Thoracic aorta (tissue), 2 donors: ENCODE measurements around the gene DENND5A. TPM values are rescaled to one million over a fixed set of nuclear protein-coding genes. Genes with fewer than 3 reads are reported as not detected.

Experiments used
- ATAC-seq: fragments of 150-250 bp; one replicate; pipeline ENCODE4 v1.8.0; 2017; ENCODE audit warnings: low read depth; ENCODE audit not compliant: insufficient number of reproducible peaks, low FRiP score
- DNase-seq: peaks from one replicate; pipeline ENCODE4 v3.0.0-alpha.2; 2020; ENCODE audit warnings: low spot score
- H3K27ac ChIP-seq, 2 donors: fragments of 200-600 bp; sonication (generic); 1 replicate in 1 of 2; 2 replicates in 1 of 2; pipeline ENCODE4 v1.5.1; 2016; ENCODE audit warnings: mild to moderate bottlenecking in 2 of 2, moderate library complexity in 2 of 2
- H3K27me3 ChIP-seq: fragments of 200-600 bp; sonication (generic); replicated peaks from 2 replicates; pipeline ENCODE4 v1.6.0; 2016; ENCODE audit warnings: mild to moderate bottlenecking; ENCODE audit not compliant: insufficient read depth
- H3K36me3 ChIP-seq: fragments of 200-600 bp; sonication (generic); one replicate; pipeline ENCODE4 v1.5.1; 2016
- H3K4me1 ChIP-seq, 2 donors: fragments of 200-600 bp; sonication (generic); 1 replicate in 1 of 2; 2 replicates in 1 of 2; pipeline versions ENCODE4 v1.5.1 to v1.6.0; 2016; ENCODE audit warnings: low read depth in 2 of 2, mild to moderate bottlenecking in 1 of 2; ENCODE audit not compliant: control insufficient read depth in 1 of 2
- H3K4me3 ChIP-seq: fragments of 200-600 bp; sonication (generic); 2 replicates; pipeline ENCODE4 v1.5.1; 2016; ENCODE audit warnings: mild to moderate bottlenecking
- H3K9me3 ChIP-seq: fragments of 200-600 bp; sonication (generic); 2 replicates; pipeline ENCODE4 v1.5.1; 2016
- CTCF ChIP-seq: fragments of 200-600 bp; sonication (generic); IDR thresholded peaks from one replicate; pipeline ENCODE4 v1.5.1; 2019; ENCODE audit warnings: antibody characterized with exemption
- total RNA-seq, 2 donors: library from RNA; depleted of rRNA; stranded (reverse); fragments of >200 nt; gene quantifications; one replicate each; pipeline versions ENCODE4 v1.1.0 to v1.2.3, GENCODE V29; 2016

The DENND5A gene
- total RNA-seq, 2 donors from 2014 or later: 169 to 178 TPM

- Histone ChIP-seq H3K27ac (no peak overlapping the region), H3K9me3 (no peaks in the 10 kb centered on the region), H3K27me3 (no peaks in the 10 kb centered on the region), H3K4me3 (no peak overlapping the region), H3K36me3 (peaks cover 43% of the 10 kb centered on the region), H3K4me1 (peaks cover 7 to 15% of the 10 kb centered on the region in 2 donors)
- no peak for TF ChIP-seq CTCF
- DNase-seq (no peak), ATAC-seq (no peak)
Measured at GRCh38 chr11:9143721-9144120, 121.4 kb downstream of the DENND5A start.

- peaks cover 12 to 25% of the 10 kb centered on the region in 2 donors for H3K4me1 ChIP-seq
- no peak overlapping the region for H3K27ac ChIP-seq
- peaks cover 39% of the 10 kb centered on the region for H3K36me3 ChIP-seq
- no peaks in the 10 kb centered on the region for H3K27me3 ChIP-seq
- no peak for TF ChIP-seq CTCF
- DNase-seq (no peak), ATAC-seq (no peak)
- no peak overlapping the region for H3K4me3 ChIP-seq
- no peaks in the 10 kb centered on the region for H3K9me3 ChIP-seq
Measured at GRCh38 chr11:9142732-9143131, 122.4 kb downstream of the DENND5A start.

- Histone ChIP-seq H3K4me1 (peaks cover 12 to 32% of the 10 kb centered on the region in 2 donors), H3K27me3 (no peaks in the 10 kb centered on the region), H3K4me3 (no peak overlapping the region), H3K36me3 (peaks cover 25% of the 10 kb centered on the region), H3K27ac (no peak overlapping the region), H3K9me3 (no peaks in the 10 kb centered on the region)
- DNase-seq (no peak), ATAC-seq (no peak)
- TF ChIP-seq CTCF: no peak
Measured at GRCh38 chr11:9141186-9141585, 124.0 kb downstream of the DENND5A start.

GRCh38 chr11:9139628-9140357, 125.4 kb downstream of the DENND5A start:
- no peak for DNase-seq
- H3K36me3 ChIP-seq: peaks cover 23% of the 10 kb centered on the region
- H3K27me3 ChIP-seq: no peaks in the 10 kb centered on the region
- H3K27ac ChIP-seq: peak overlapping the region; percentile 47 to 67
- no peaks in the 10 kb centered on the region for H3K9me3 ChIP-seq
- no peak for TF ChIP-seq CTCF
- H3K4me3 ChIP-seq: no peak overlapping the region
- peaks cover 12 to 32% of the 10 kb centered on the region in 2 donors for H3K4me1 ChIP-seq
- no peak for ATAC-seq

GRCh38 chr11:9138612-9139579, 126.3 kb downstream of the DENND5A start:
- peaks cover 19% of the 10 kb centered on the region for H3K36me3 ChIP-seq
- H3K4me1 ChIP-seq: peaks cover 12 to 32% of the 10 kb centered on the region in 2 donors
- no peak overlapping the region for H3K4me3 ChIP-seq
- ATAC-seq (peak; percentile 83), DNase-seq (peak; percentile 19)
- peak overlapping the region; percentile 59 to 67 for H3K27ac ChIP-seq
- no peaks in the 10 kb centered on the region for H3K27me3 ChIP-seq
- no peak for TF ChIP-seq CTCF
- H3K9me3 ChIP-seq: no peaks in the 10 kb centered on the region
